Activated naive CD8-positive, alpha-beta T cell treated with anti-CD3 and anti-CD28 coated beads for 36 hours (primary cell): ENCODE results near the gene CCS. TPM values are rescaled to one million over a fixed set of nuclear protein-coding genes. Genes with fewer than 3 reads are reported as not detected.
A peak's percentile ranks its signal among the peaks of the same experiment; 100 is the strongest.
"Not testable (repeated sequence)": the region's sequence is repeated elsewhere in the genome, so short reads cannot be mapped to it uniquely, and the experiment has no call there.

Experiments
- DNase-seq: peaks from one replicate; pipeline ENCODE4 v3.0.0; 2021
- H3K27ac Mint-ChIP-seq: one replicate; pipeline ENCODE4 v1.8.0; 2022; ENCODE audit warnings: mild to moderate bottlenecking, moderate library complexity, mixed read lengths
- H3K27me3 Mint-ChIP-seq: one replicate; pipeline ENCODE4 v1.8.0; 2022; ENCODE audit warnings: mild to moderate bottlenecking, mixed read lengths
- H3K36me3 Mint-ChIP-seq: one replicate; pipeline ENCODE4 v1.8.0; 2021; ENCODE audit warnings: mild to moderate bottlenecking, mixed read lengths
- H3K4me1 Mint-ChIP-seq: one replicate; pipeline ENCODE4 v1.8.0; 2021; ENCODE audit warnings: mixed read lengths
- H3K4me3 Mint-ChIP-seq: one replicate; pipeline ENCODE4 v1.8.0; 2022; ENCODE audit warnings: mild to moderate bottlenecking, moderate library complexity, mixed read lengths
- H3K9me3 Mint-ChIP-seq: one replicate; pipeline ENCODE4 v1.8.0; 2022; ENCODE audit warnings: mixed read lengths
- total RNA-seq, 2 experiments: library from RNA; stranded (reverse); gene quantifications; one replicate each; pipeline ENCODE4 v1.2.3, GENCODE V29; 2021

Gene CCS, protein sequence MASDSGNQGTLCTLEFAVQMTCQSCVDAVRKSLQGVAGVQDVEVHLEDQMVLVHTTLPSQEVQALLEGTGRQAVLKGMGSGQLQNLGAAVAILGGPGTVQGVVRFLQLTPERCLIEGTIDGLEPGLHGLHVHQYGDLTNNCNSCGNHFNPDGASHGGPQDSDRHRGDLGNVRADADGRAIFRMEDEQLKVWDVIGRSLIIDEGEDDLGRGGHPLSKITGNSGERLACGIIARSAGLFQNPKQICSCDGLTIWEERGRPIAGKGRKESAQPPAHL
- 10 to 100 TPM; 19.7 to 20.9 TPM for total RNA-seq

DNA sequence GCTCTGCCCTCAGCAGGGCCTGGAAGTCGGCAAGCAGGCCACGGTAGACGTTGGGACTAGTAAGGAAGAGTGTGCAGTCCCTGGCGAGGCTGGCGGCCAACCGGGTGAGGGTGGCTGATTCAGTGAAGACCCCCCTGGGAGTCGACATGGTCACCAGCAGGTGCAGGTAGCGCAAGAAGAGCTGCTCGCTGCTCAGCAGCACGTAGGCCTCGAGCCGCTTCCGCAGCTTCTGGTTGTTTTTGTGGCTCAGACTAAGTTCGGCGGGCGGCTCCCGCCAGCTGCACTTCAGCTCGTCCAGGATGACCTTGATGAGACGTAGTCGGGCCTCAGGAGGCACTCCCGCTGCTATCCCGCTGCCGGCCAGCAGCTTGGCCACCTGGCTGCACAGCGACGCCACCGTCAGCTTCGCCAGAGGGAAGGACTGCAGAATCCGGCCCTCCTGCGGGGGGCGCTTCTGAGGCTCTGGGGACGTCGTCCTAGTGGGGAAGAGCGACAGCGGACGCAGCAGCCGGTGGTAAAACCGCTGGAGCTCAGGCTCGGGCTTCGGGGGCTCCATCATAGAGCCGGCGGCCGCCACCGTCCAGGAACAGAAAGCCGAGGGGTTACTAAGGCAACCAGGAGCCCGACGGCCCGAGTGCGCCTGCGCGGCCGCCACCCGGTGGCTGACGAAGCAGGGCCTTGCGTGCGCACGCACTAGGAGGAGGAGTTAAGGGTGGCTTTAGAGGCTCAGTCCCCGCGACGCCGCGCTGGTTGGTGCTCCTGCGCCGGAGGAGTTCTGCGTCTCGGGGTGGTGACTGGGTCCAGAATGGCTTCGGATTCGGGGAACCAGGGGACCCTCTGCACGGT is at the start of gene CCS, which contains the start of gene CCDC87:
TSS of gene CCS (plus strand) at position 729 of the 846 bp plus-strand sequence. CDS start at position 806, 77 bp downstream.
TSS of gene CCDC87 (minus strand) at position 607 of the 846 bp plus-strand sequence. CDS start at position 559, 48 bp downstream.
- H3K36me3 Mint-ChIP-seq = peaks cover 3% of the 10 kb centered on the region
- peak within 1 kb of the TSS; percentile 100 for H3K4me3 Mint-ChIP-seq
- H3K27me3 Mint-ChIP-seq = no peaks in the 10 kb centered on the region
- H3K27ac Mint-ChIP-seq = peak within 1 kb of the TSS; percentile 97
- peaks cover 23% of the 10 kb centered on the region for H3K4me1 Mint-ChIP-seq
- no peaks in the 10 kb centered on the region for H3K9me3 Mint-ChIP-seq
- DNase-seq = peak; percentile 98

DNA sequence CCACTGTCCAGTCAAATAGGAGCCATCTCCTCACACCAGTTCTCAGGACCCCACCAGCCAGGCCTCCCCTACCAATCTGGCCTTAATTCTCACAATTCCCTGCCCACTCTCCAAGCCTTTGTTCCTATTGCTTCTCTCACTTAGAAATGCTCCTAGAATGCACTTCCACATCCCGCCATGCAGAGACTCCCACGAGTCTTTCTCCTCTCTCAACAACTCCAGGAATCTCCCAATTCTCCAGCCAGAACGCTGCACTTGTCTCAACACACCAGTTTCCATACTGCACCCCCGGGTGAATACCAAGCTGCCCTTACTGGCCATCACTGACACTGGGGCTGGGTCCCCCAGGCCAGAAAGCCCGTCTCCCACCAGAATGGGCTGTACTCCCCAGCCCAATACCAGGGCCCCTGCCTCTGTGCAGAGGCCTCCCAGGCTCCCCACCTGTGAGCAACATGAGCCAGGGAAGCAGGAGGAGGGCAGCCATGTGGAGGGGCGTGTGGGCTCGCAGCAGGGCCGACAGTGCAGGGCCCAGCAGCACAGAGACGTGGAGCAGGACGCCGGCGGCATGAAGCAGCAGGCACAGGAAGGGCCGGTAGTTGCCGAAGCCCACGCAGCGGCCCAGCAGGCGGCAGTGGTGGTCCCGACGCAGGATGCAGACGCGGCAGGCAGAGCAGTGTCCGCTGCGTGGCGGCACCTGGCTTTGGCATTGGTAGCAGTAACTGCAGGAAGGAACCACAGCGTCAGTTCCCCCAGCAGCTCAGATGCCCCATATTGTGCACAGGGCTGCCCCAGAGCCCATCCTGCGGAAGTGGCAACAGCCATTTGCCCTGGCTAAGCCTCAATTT is 49.5 kb upstream of the CCS start:
- H3K36me3 Mint-ChIP-seq = no peaks in the 10 kb centered on the region
- peak overlapping the region; percentile 84 for H3K27ac Mint-ChIP-seq
- no peaks in the 10 kb centered on the region for H3K27me3 Mint-ChIP-seq
- H3K9me3 Mint-ChIP-seq = no peaks in the 10 kb centered on the region
- H3K4me3 Mint-ChIP-seq = peak overlapping the region; percentile 67
- DNase-seq = peak; percentile 76
- H3K4me1 Mint-ChIP-seq = peaks cover 21% of the 10 kb centered on the region

DNA sequence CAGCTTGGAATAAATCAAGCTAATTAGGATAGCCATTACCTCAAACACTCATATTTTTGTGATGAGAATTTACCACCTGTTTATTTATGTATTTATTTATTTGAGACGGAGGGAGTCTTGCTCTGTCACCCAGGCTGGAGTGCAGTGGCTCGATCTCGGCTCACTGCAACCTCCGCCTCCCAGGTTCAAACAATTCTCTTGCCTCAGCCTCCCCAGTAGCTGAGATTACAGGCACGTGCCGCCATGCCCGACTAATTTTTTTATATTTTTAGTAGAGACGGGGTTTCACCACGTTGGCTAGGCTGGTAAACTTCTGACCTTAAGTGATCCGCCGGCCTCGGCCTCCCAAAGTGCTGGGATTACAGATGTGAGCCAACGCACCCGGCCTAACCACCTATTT is 48.0 kb upstream of the CCS start:
- H3K36me3 Mint-ChIP-seq, DNase-seq, H3K9me3 Mint-ChIP-seq, H3K27me3 Mint-ChIP-seq: not testable (repeated sequence)
- H3K4me3 Mint-ChIP-seq = peak overlapping the region; percentile 90
- H3K4me1 Mint-ChIP-seq = peaks cover 21% of the 10 kb centered on the region
- H3K27ac Mint-ChIP-seq = peak overlapping the region; percentile 69

DNA sequence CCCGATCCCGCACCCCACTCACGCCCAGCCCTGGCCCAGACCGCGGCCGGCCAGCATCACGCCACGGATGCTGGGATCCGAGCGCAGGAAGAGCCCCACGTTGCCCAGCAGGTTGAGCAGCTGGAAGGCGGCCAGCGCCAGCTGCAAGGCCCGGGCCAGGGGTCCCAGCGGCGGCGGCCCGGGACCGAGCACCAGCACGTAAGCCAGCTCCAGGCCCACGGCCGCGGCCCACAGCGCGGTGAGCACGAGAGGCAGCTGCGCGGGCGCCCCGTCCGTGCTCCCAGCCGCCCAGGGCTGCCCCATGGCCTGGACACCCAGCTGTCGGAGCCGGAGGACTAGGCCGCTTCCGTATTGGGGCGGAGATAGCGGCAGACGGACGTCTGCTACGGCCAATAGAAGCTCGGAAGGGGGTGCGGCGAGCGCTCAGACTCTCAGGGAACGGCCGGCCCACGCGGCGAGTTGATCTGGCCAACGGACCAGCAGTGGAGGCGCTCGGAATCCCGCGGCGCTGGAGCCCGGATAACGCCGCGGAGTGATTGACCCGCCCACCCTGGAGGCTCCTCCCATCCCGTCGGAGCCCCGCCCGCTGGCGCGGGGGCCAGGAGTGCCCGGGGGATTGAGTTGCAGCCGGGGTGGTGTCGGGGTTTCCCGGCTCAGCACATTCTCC is 47.2 kb upstream of the CCS start, which contains the start of gene ZDHHC24:
TSS of gene ZDHHC24 (minus strand) at position 348 of the 667 bp plus-strand sequence. CDS start at position 303, 45 bp downstream.
- no peaks in the 10 kb centered on the region for H3K36me3 Mint-ChIP-seq
- peak within 1 kb of the TSS; percentile 69 for H3K27ac Mint-ChIP-seq
- no peaks in the 10 kb centered on the region for H3K9me3 Mint-ChIP-seq
- DNase-seq = peak; percentile 95
- peak within 1 kb of the TSS; percentile 90 for H3K4me3 Mint-ChIP-seq
- peaks cover 21% of the 10 kb centered on the region for H3K4me1 Mint-ChIP-seq
- H3K27me3 Mint-ChIP-seq = no peaks in the 10 kb centered on the region

DNA sequence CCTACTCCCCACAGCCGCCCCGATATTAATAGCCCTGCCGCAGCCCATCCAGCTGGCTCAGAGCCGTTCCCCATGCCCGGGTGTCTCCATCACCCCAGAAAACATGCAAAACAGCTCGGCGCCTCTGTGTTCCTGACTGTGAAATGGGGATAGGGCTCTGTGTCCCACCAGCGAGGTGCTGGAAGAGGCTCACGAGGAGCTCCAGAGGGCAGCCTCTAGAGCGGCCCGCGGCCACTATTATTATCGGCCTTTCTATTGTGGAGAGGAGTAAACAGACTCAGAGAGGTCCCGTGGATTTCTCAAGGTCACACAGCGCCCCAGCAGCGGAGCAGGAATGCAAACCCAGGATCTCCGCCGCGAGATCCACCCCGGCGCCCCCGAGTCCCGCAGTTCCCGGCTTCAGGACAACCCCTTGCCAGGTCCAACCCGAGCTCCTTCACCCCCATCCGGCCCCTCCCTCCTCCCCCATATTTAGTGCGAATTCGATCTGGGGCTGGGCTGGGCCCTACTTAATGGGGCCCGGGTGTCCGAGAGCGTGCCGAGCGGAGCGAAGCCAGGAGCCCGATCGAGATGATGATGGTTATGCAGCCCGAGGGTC is 46.5 kb upstream of the CCS start, which contains the start of gene ACTN3:
TSS of gene ACTN3 (plus strand) at position 536 of the 598 bp plus-strand sequence. CDS start at position 571, 35 bp downstream.
- Mint-ChIP-seq H3K36me3 (no peaks in the 10 kb centered on the region), H3K27me3 (no peaks in the 10 kb centered on the region), H3K4me3 (peak within 1 kb of the TSS; percentile 90), H3K9me3 (no peaks in the 10 kb centered on the region), H3K27ac (peak within 1 kb of the TSS; percentile 32), H3K4me1 (peaks cover 21% of the 10 kb centered on the region)
- no peak for DNase-seq

DNA sequence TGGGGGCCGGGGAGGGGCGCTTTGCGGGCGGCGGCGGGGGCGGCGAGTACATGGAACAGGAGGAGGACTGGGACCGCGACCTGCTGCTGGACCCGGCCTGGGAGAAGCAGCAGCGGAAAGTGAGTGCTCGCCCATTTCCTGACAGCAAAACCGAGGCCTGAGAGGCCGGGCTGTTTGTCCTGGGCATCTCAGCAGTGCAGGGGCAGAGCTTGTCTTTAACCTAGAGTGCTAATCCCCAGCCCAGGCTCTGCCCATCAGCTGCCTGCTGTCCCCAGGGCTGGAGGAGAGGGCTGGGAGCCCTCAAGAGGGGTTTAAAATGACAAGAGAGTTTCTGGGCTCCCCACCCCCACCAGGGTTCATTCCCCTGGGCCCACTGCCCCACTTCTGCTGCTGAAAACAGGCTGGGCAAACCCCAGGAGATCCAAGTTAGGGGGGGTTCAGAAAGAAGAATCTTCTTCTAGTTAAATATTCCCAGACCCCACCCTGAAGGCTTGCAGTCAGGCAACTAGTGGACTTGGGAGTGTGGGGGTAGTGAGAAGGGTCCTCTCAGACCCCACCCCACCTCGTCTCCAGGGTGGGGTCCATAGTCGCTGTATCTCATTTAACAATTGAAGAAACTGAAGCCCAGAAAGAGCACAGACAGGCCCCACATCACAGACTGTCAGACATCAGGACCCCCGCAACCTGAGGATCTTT is 45.9 kb upstream of the CCS start:
- no peaks in the 10 kb centered on the region for H3K9me3 Mint-ChIP-seq
- no peak overlapping the region for H3K27ac Mint-ChIP-seq
- H3K4me3 Mint-ChIP-seq = peak overlapping the region; percentile 90

DNA sequence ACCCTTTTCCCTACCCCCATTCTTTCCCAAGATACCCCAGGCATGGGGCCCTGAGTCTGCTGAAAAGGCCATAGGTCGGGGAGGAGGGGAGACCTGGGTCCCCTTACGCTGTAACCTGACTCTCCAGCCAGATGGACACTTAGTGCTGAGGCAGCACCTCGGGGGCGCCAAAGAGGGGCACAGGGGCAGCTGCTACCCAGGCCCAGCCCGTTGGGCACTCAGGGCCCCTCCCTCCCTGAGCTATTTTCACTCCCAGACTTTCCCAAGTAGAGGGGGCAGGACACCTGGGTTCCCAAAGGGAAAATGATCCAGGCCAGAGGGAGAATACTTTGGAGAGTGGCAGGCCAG is 45.3 kb upstream of the CCS start:
- Mint-ChIP-seq H3K36me3 (no peaks in the 10 kb centered on the region), H3K9me3 (no peaks in the 10 kb centered on the region), H3K27me3 (no peaks in the 10 kb centered on the region), H3K4me1 (peaks cover 21% of the 10 kb centered on the region), H3K4me3 (no peak overlapping the region), H3K27ac (no peak overlapping the region)
- no peak for DNase-seq

More for the DNA sequence above, 45.9 kb upstream of the CCS start:
- H3K4me1 Mint-ChIP-seq = peaks cover 21% of the 10 kb centered on the region
- no peak for DNase-seq
- H3K36me3 Mint-ChIP-seq = no peaks in the 10 kb centered on the region
- no peaks in the 10 kb centered on the region for H3K27me3 Mint-ChIP-seq

DNA sequence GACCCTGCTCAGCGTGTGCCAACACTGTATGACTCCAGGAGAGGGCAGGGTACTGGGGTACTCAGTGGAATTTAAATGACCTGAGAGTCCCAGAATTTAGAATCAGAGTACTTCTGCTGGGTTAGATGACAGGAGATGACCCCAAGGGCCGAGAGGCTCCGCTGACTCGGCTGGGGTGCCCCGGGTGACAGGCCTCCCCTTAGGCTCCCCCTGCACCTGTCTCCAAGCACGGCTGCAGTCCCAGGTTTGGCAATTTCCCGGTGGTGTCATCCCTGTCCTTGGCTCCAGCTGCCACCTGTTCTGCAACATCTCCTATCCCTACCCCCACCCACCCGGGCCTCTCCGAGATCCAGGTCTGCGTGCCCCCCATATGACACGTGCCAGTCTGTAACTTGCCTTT is 44.9 kb upstream of the CCS start:
- no peak for DNase-seq
- H3K4me3 Mint-ChIP-seq = no peak overlapping the region
- H3K4me1 Mint-ChIP-seq = peaks cover 20% of the 10 kb centered on the region
- H3K27me3 Mint-ChIP-seq = no peaks in the 10 kb centered on the region
- H3K27ac Mint-ChIP-seq = no peak overlapping the region
- H3K9me3 Mint-ChIP-seq = no peaks in the 10 kb centered on the region
- no peaks in the 10 kb centered on the region for H3K36me3 Mint-ChIP-seq

DNA sequence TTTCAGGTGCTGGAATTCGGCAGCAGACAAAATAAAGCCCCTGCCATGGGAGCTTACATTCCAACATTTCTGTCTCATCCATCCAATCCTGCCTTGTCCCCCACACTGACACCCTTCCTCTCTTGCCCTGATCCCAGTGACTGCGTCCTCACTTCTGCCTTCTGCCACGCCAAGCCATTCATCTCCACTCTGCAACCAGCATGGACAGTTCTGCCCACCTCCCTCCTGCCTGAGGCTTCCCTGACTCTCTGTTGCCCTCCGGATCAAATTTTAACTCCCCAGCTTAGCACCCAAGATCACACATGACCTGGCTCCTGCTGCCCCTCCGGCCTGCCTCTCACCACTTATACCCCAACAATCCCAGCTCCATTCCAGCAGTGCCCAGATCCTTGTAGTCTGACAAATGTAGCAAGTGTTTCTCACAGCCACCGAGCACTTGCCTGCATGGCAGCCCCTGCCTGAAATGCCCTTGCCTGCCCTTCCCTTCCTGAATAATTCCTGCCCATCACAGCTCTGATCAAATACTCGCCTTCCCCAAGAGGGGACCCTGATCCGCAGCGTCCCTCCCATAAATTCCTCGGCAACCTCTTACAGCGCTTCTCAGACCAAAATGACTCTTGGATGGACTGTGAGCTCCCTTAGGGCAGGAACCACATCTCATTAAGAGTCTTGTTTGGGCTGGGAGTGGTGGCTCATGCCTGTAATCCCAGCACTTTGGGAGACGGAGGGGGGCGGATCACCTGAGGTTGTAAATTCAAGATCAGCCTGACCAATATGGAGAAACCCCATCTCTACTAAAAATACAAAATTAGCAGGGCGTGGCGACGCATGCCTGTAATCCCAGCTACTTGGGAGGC is 44.0 kb upstream of the CCS start:
- H3K9me3 Mint-ChIP-seq = no peaks in the 10 kb centered on the region
- H3K27ac Mint-ChIP-seq = no peak overlapping the region
- no peaks in the 10 kb centered on the region for H3K27me3 Mint-ChIP-seq
- DNase-seq = no peak
- H3K4me1 Mint-ChIP-seq = peaks cover 11% of the 10 kb centered on the region
- H3K36me3 Mint-ChIP-seq = no peaks in the 10 kb centered on the region
- H3K4me3 Mint-ChIP-seq = no peak overlapping the region

DNA sequence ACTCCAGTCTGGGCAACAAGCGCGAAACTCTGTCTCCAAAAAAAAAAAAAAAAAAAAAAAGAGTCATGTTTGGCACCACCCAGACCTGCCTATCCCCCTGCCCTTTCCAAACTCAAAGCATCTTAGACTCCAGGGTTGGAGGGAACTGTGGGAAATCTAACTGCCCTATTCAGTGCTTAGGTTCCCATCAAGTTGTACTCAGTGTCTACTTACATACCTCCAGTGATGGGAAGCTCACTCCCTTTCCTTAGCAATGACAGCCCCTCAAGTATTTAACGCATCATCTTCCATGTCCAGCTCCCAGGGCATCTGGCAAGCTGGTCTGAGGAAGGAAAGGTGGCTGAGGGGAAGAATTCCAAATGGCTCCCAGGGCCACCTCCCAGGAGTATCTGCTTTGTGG is 43.3 kb upstream of the CCS start:
- Mint-ChIP-seq H3K9me3 (no peaks in the 10 kb centered on the region), H3K4me1 (peaks cover 6% of the 10 kb centered on the region), H3K27me3 (no peaks in the 10 kb centered on the region), H3K36me3 (no peaks in the 10 kb centered on the region), H3K27ac (no peak overlapping the region), H3K4me3 (no peak overlapping the region)
- DNase-seq = no peak

DNA sequence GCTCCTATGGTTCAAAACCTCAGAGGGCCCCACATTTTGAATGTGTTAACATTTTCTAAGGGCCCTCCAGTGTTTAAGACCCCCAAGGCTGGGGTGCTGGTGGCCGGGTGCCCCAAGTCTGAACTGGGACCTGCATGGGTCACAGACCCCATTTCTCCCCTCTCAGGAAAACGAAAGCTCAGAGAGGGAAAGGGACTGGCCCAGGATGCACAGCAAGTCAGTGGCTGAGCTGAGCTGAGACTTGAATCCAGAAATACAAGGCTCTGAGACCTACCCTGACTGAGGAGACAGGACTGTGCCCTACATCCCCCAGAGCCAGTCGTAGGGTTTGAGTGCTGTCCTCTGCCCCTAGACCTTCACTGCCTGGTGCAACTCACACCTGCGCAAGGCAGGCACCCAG is 42.1 kb upstream of the CCS start:
- Mint-ChIP-seq H3K36me3 (no peaks in the 10 kb centered on the region), H3K27ac (no peak overlapping the region), H3K9me3 (no peaks in the 10 kb centered on the region), H3K4me3 (no peak overlapping the region), H3K4me1 (peaks cover 2% of the 10 kb centered on the region), H3K27me3 (peaks cover 5% of the 10 kb centered on the region)
- no peak for DNase-seq

DNA sequence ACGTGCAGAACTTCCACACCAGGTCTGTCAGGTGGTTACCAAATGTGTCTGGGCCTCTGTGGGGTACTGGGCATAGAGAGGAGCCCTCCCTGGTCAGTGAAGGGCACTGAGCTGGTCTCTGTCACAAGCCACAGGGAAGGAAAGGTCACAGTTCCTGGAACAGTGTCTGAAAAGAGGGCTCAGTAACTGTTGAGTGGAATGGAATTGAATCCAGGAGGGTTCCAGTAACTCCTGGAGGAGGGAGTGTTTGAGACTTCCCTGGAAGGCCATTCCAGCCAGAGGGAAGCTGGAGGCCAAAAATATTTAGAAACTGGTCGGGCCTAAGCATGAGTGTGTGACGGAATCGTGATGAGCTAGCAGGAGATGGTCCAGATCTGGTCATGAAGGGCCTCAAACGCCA is 38.4 kb upstream of the CCS start:
- no peaks in the 10 kb centered on the region for H3K4me1 Mint-ChIP-seq
- no peaks in the 10 kb centered on the region for H3K36me3 Mint-ChIP-seq
- H3K4me3 Mint-ChIP-seq = no peak overlapping the region
- DNase-seq = no peak
- no peaks in the 10 kb centered on the region for H3K9me3 Mint-ChIP-seq
- H3K27me3 Mint-ChIP-seq = peaks cover 26% of the 10 kb centered on the region
- H3K27ac Mint-ChIP-seq = no peak overlapping the region

DNA sequence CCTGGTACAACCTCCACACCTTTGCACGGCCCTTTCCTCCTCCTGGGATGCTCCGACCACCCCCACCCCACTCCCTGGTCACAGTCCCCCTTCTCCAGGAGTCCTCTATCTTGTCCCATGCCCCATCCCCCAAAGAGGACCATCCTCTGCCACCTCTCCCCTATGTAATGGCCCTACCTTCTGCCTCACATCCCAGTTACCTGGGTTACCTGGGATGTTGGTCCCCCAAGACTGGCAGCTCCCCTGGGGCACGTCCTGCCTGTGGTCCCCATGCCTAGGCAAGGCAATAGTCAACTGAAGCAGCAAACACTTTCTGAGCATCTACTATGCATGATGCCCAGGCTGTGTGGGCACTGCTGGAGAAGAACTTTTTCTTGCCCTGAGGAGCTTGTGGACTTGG is 37.6 kb upstream of the CCS start:
- no peak for DNase-seq
- Mint-ChIP-seq H3K27ac (no peak overlapping the region), H3K27me3 (peaks cover 26% of the 10 kb centered on the region), H3K4me1 (no peaks in the 10 kb centered on the region), H3K4me3 (no peak overlapping the region), H3K36me3 (no peaks in the 10 kb centered on the region), H3K9me3 (no peaks in the 10 kb centered on the region)
